HCT116 (cell line): ENCODE results near the gene MFN2. TPM values are rescaled to one million over a fixed set of nuclear protein-coding genes. Genes with fewer than 3 reads are reported as not detected.

Experiments used
- ATAC-seq: fragments of 200-7000 bp; cut with Tn5 transposase; 2 replicates; pipeline ENCODE4 v1.9.1; 2020; ENCODE audit warnings: mild to moderate bottlenecking, moderate library complexity
- BruUV-seq: library from RNA; stranded (reverse); fragments of 400-500 nt; replicated peaks from 2 replicates; lab custom pipeline; 2021; lab: Mats Ljungman, UMichigan
- CTCF ChIA-PET: fragments of 300-600 bp; sonication (Branson Sonifier 250); formaldehyde crosslinking; loops from one replicate; lab custom pipeline; 2021; ENCODE audit warnings: antibody characterized with exemption; lab: Charles Lee
- POLR2A ChIA-PET: fragments of 300-600, 350-600 bp; sonication (Branson Sonifier 250); formaldehyde crosslinking; loops from one replicate; lab custom pipeline; 2021; ENCODE audit warnings: antibody characterized with exemption; lab: Charles Lee
- RAD21 ChIA-PET, 2 experiments: fragments of 300-600 bp; sonication (Branson Sonifier 250); formaldehyde crosslinking; loops; one replicate each; lab custom pipeline; 2023; ENCODE audit warnings: low total read pairs in 2 of 2; ENCODE audit not compliant: uncharacterized antibody in 2 of 2, unreplicated experiment in 2 of 2, low non-redundant PET in 1 of 2; lab: Charles Lee
- DNase-seq: peaks from one replicate; pipeline ENCODE4 v3.0.0-alpha.2; 2010; ENCODE audit warnings: low read depth, low spot score
- H2AFZ ChIP-seq: fragments of 200-600 bp; shearing (Covaris generic), sonication (generic); 2 replicates; pipeline ENCODE4 v1.6.1; 2017; ENCODE audit warnings: low read depth, mixed run types, mixed read lengths, antibody characterized with exemption, low read length; ENCODE audit not compliant: poor library complexity, severe bottlenecking
- H3K27ac ChIP-seq: 2 replicates; pipeline ENCODE4 v1.5.1; 2012; ENCODE audit warnings: low read depth, low read length
- H3K27me3 ChIP-seq: fragments of 200-600 bp; sonication (generic); 2 replicates; pipeline ENCODE4 v1.6.1; 2016; ENCODE audit warnings: mixed run types, low read length, mixed read lengths; ENCODE audit not compliant: insufficient read depth
- H3K36me3 ChIP-seq, 2 experiments: fragments of 200-500 bp in 1 of 2; fragments of 200-600 bp in 1 of 2; sonication (Bioruptor generic) in 1 of 2; sonication (generic) in 1 of 2; 2 replicates each; pipeline versions ENCODE4 v1.5.1 to v1.6.1; 2014 to 2016; ENCODE audit warnings: low read length in 2 of 2, inconsistent platforms in 1 of 2, mixed read lengths in 1 of 2, mixed run types in 1 of 2; ENCODE audit not compliant: insufficient read depth in 2 of 2, control insufficient read depth in 1 of 2
- H3K4me1 ChIP-seq, 2 experiments: fragments of 200-600 bp in 1 of 2; sonication (generic) in 1 of 2; 2 replicates each; pipeline versions ENCODE4 v1.5.1 to v1.6.1; 2012 to 2017; ENCODE audit warnings: low read length in 2 of 2, inconsistent platforms in 1 of 2, mild to moderate bottlenecking in 1 of 2, mixed read lengths in 1 of 2, mixed run types in 1 of 2, moderate library complexity in 1 of 2; ENCODE audit not compliant: insufficient read depth in 2 of 2, control insufficient read depth in 1 of 2
- H3K4me2 ChIP-seq: fragments of 200-600 bp; sonication (generic); 2 replicates; pipeline ENCODE4 v1.6.1; 2017; ENCODE audit warnings: mixed run types, low read length, mixed read lengths
- H3K4me3 ChIP-seq, 2 experiments: fragments of 200-600 bp in 1 of 2; sonication (generic) in 1 of 2; replicated peaks in 1 of 2; 2 replicates each; pipeline ENCODE4 v1.5.1; 2011 to 2016; ENCODE audit warnings: low read length in 2 of 2, control low read depth in 1 of 2, low read depth in 1 of 2, mild to moderate bottlenecking in 1 of 2, mixed read lengths in 1 of 2, mixed run types in 1 of 2
- H3K79me2 ChIP-seq: fragments of 200-600 bp; sonication (generic); 2 replicates; pipeline ENCODE4 v1.6.1; 2017; ENCODE audit warnings: mild to moderate bottlenecking, mixed run types, low read length, moderate library complexity, mixed read lengths; ENCODE audit not compliant: insufficient read depth
- H3K9ac ChIP-seq: fragments of 200-600 bp; sonication (generic); 2 replicates; pipeline ENCODE4 v1.6.1; 2016; ENCODE audit warnings: low read length, mixed read lengths
- H3K9me2 ChIP-seq: fragments of 200-600 bp; sonication (generic), shearing (Covaris generic); 2 replicates; pipeline ENCODE4 v1.6.1; 2017; ENCODE audit warnings: mixed run types, mild to moderate bottlenecking, moderate library complexity; ENCODE audit not compliant: insufficient read depth
- H3K9me3 ChIP-seq, 2 experiments: fragments of 200-500 bp in 1 of 2; fragments of 200-600 bp in 1 of 2; sonication (Bioruptor generic) in 1 of 2; sonication (generic) in 1 of 2; 2 replicates each; pipeline ENCODE4 v1.6.1; 2014 to 2017; ENCODE audit warnings: low read length in 2 of 2, mixed read lengths in 2 of 2, inconsistent platforms in 1 of 2, low read depth in 1 of 2, mild to moderate bottlenecking in 1 of 2, mixed run types in 1 of 2, moderate library complexity in 1 of 2; ENCODE audit not compliant: control insufficient read depth in 1 of 2, insufficient read depth in 1 of 2
- H4K20me1 ChIP-seq: fragments of 200-600 bp; sonication (generic), shearing (Covaris generic); 2 replicates; pipeline ENCODE4 v1.6.1; 2017; ENCODE audit warnings: mixed run types, mild to moderate bottlenecking, moderate library complexity; ENCODE audit not compliant: insufficient read depth
- ATF3 ChIP-seq: IDR thresholded peaks from 2 replicates; pipeline ENCODE4 v1.6.1; 2012
- CBX3 ChIP-seq: IDR thresholded peaks from 2 replicates; pipeline ENCODE4 v1.6.1; 2012; ENCODE audit warnings: low read depth
- CTCF ChIP-seq, 3 experiments: fragments of 200-600 bp in 1 of 3; sonication (generic) in 1 of 3; IDR thresholded peaks in 2 of 3; conservative IDR thresholded peaks in 1 of 3; 2 replicates each; pipeline ENCODE4 v1.5.1; 2012 to 2017; ENCODE audit warnings: low read depth in 2 of 3, low read length in 2 of 3, antibody characterized with exemption in 1 of 3, borderline replicate concordance in 1 of 3, control low read depth in 1 of 3, mild to moderate bottlenecking in 1 of 3, mixed read lengths in 1 of 3, mixed run types in 1 of 3, moderate library complexity in 1 of 3; ENCODE audit not compliant: insufficient read depth in 1 of 3
- EGR1 ChIP-seq: IDR thresholded peaks from 2 replicates; pipeline ENCODE4 v1.6.1; 2012; ENCODE audit warnings: low read depth
- ELF1 ChIP-seq: IDR thresholded peaks from 2 replicates; pipeline ENCODE4 v1.6.1; 2012; ENCODE audit warnings: low read depth, borderline replicate concordance
- EZH2 ChIP-seq: fragments of 200-600 bp; sonication (generic); IDR thresholded peaks from 2 replicates; pipeline ENCODE4 v1.6.1; 2017; ENCODE audit warnings: antibody characterized with exemption, mixed run types
- EZH2phosphoT487 ChIP-seq: fragments of 200-600 bp; IDR thresholded peaks from 2 replicates; pipeline ENCODE4 v1.6.1; 2018; ENCODE audit warnings: antibody characterized with exemption, borderline replicate concordance
- FOSL1 ChIP-seq: IDR thresholded peaks from 2 replicates; pipeline ENCODE4 v1.6.1; 2012; ENCODE audit warnings: low read depth
- JUND ChIP-seq: IDR thresholded peaks from 2 replicates; pipeline ENCODE4 v1.6.1; 2012
- MAX ChIP-seq: IDR thresholded peaks from 2 replicates; pipeline ENCODE4 v1.6.1; 2012
- POLR2AphosphoS5 ChIP-seq: IDR thresholded peaks from 2 replicates; pipeline ENCODE4 v1.6.1; 2011; ENCODE audit warnings: mild to moderate bottlenecking, low read depth, low read length, moderate library complexity
- RAD21 ChIP-seq: IDR thresholded peaks from 2 replicates; pipeline ENCODE4 v1.6.1; 2012; ENCODE audit warnings: low read depth, mild to moderate bottlenecking
- REST ChIP-seq: IDR thresholded peaks from 2 replicates; pipeline ENCODE4 v1.6.1; 2012; ENCODE audit warnings: low read depth
- SIN3A ChIP-seq: IDR thresholded peaks from 2 replicates; pipeline ENCODE4 v1.6.1; 2012; ENCODE audit warnings: low read depth
- SP1 ChIP-seq: IDR thresholded peaks from 2 replicates; pipeline ENCODE4 v1.6.1; 2012; ENCODE audit warnings: low read depth
- SRF ChIP-seq: IDR thresholded peaks from 2 replicates; pipeline ENCODE4 v1.6.1; 2012; ENCODE audit warnings: low read depth
- TCF7L2 ChIP-seq: IDR thresholded peaks from 2 replicates; pipeline ENCODE4 v1.7.0; 2011; ENCODE audit warnings: borderline replicate concordance, inconsistent platforms; ENCODE audit not compliant: insufficient read depth, insufficient read length; ENCODE audit errors: extremely low read depth
- YY1 ChIP-seq: IDR thresholded peaks from 2 replicates; pipeline ENCODE4 v1.6.1; 2011; ENCODE audit warnings: low read length, low read depth, moderate library complexity, mild to moderate bottlenecking; ENCODE audit not compliant: insufficient replicate concordance; ENCODE audit errors: extremely low read depth
- ZNF274 ChIP-seq: fragments of 200-500 bp; sonication (Bioruptor generic); IDR thresholded peaks from 2 replicates; pipeline ENCODE4 v1.6.1; 2014; ENCODE audit warnings: mild to moderate bottlenecking, low read depth, low read length, inconsistent platforms
- intact Hi-C: fragments of 100-400 bp; cut with micrococcal nuclease; formaldehyde crosslinking; loops from 2 replicates; pipeline ENCODE4 v1.10.0; 2022
- total RNA-seq: library from RNA; stranded (reverse); gene quantifications from one replicate; pipeline ENCODE4 v1.2.1, GENCODE V29; 2021; ENCODE audit not compliant: unreplicated experiment

MFN2 gene
- total RNA-seq, 1 experiment from 2014 or later, result 83.0 TPM

GRCh38 chr1:11991969-11992676 lies 11.9 kb downstream of the MFN2 start:
- Histone ChIP-seq H3K27me3 (no peaks in the 10 kb centered on the region), H2AFZ (no peak overlapping the region), H3K36me3 (peaks cover 50% of the 10 kb centered on the region in 2 experiments), H4K20me1 (no peaks in the 10 kb centered on the region), H3K4me2 (no peak overlapping the region), H3K79me2 (peaks cover 44% of the 10 kb centered on the region), H3K4me3 (no peak overlapping the region), H3K4me1 (no peaks in the 10 kb centered on the region), H3K9ac (no peak overlapping the region), H3K9me3 (no peaks in the 10 kb centered on the region), H3K27ac (no peak overlapping the region), H3K9me2 (no peaks in the 10 kb centered on the region)
- POLR2A ChIA-PET, result interaction anchor here (1.7 kb wide), 1 partner anchor 82 kb away, joined by 7 read pairs; no protein-coding TSS in a partner anchor
- no peak for DNase-seq
- RAD21 ChIA-PET, result no interaction called here
- ATAC-seq, result no peak
- BruUV-seq, result no TSS peak
- CTCF ChIA-PET, result interaction anchor here (0.6 kb wide), 1 partner anchor 102 kb away, joined by 3 read pairs; no protein-coding TSS in a partner anchor
- intact Hi-C loops, result no loop called here
- TF ChIP-seq FOSL1 (no peak), TCF7L2 (no peak), EZH2phosphoT487 (no peak), ZNF274 (no peak), RAD21 (no peak), ATF3 (no peak), SIN3A (no peak), JUND (no peak), SP1 (no peak), MAX (no peak), ELF1 (no peak), EZH2 (no peak), YY1 (no peak), CBX3 (no peak), POLR2AphosphoS5 (no peak), REST (no peak), EGR1 (no peak), CTCF (IDR thresholded peaks at IDR 0.05 in 2 of 3, conservative IDR thresholded peaks at IDR 0.05 in 1 of 3; ENCODE audit: borderline replicate concordance in 1 of 3, insufficient read depth in 1 of 3, low read depth in 2 of 3, low read length in 2 of 3) (no peak), SRF (no peak)
- TF ChIP-seq, all 23 proteins: peak for 0
